Pancreas (tissue), 10 donors: Measurements from ENCODE around the gene C9orf85. TPM values are rescaled to one million over a fixed set of nuclear protein-coding genes. Genes with fewer than 3 reads are reported as not detected.
A peak's percentile ranks its signal among the peaks of the same experiment; 100 is the strongest.
"Not testable (repeated sequence)": the region's sequence is repeated elsewhere in the genome, so short reads cannot be mapped to it uniquely, and the experiment has no call there.

ENCODE experiments used
- ATAC-seq, 4 donors: fragments of 200-7000 bp; cut with Tn5 transposase; one replicate each; pipeline versions ENCODE4 v1.8.0 to v1.9.1; 2020; ENCODE audit warnings: mild to moderate bottlenecking in 4 of 4, moderate library complexity in 4 of 4
- DNase-seq, 6 donors: peaks; one replicate each; pipeline ENCODE4 v3.0.0-alpha.2; 2020
- FAIRE-seq: peaks from 2 replicates; lab custom pipeline; 2012; peaks lifted over from hg19 to GRCh38; lab: Jason Lieb, UNC
- H3K27ac ChIP-seq, 4 donors: fragments of 200-600 bp; sonication (generic); 1 replicate in 3 of 4; 2 replicates in 1 of 4; pipeline versions ENCODE4 v1.5.0 to v1.8.0; 2020
- H3K27me3 ChIP-seq, 4 donors: fragments of 200-600 bp; one replicate each; pipeline ENCODE4 v1.8.0; 2021
- H3K36me3 ChIP-seq, 3 donors: fragments of 200-600 bp; sonication (generic) in 1 of 3; one replicate each; pipeline versions ENCODE4 v1.5.0 to v1.8.0; 2020 to 2021
- H3K4me1 ChIP-seq, 3 donors: fragments of 200-600 bp; one replicate each; pipeline ENCODE4 v1.8.0; 2021
- H3K4me3 ChIP-seq, 4 donors: fragments of 200-600 bp; sonication (generic) in 2 of 4; one replicate each; pipeline versions ENCODE4 v1.5.0 to v1.8.0; 2020 to 2021
- H3K9me3 ChIP-seq, 4 donors: fragments of 200-600 bp; one replicate each; pipeline ENCODE4 v1.8.0; 2021
- CTCF ChIP-seq, 4 donors: fragments of 200-600 bp; sonication (generic) in 3 of 4; IDR thresholded peaks; one replicate each; pipeline versions ENCODE4 v1.5.0 to v1.8.0; 2021; ENCODE audit warnings: antibody characterized with exemption in 4 of 4
- WGBS, 2 donors: extraction: QIAGEN DNeasy Blood & Tissue Kit; methylation state at CpG; one replicate each; pipeline ENCODE4 v1.1.7; 2013; 5-methylcytosine and 5-hydroxymethylcytosine counted together
- intact Hi-C, 3 donors: fragments of 100-400 bp; cut with DNase I; formaldehyde crosslinking; loops; one replicate each; pipeline versions ENCODE4 v1.11.1 to v1.14.2; 2022
- polyA plus RNA-seq, 2 donors: library from polyadenylated mRNA; stranded (reverse); fragments of 200-250 nt; gene quantifications; one replicate each; pipeline ENCODE4 v1.2.3, GENCODE V29; 2013
- total RNA-seq, 6 donors: library from RNA; stranded (reverse); fragmentation: NEBNext Ultra II Directional in 4 of 6; extraction: Animal tissue kit (Norgen Biotek cat#: 25700) in 4 of 6; gene quantifications; one replicate each; pipeline versions ENCODE4 v1.2.1 to v1.2.4, GENCODE V29; 2021 to 2023
- donor health status: healthy with polysubstance abuse.
- donor health status: DM: no; HTN: no; CAD: no; lungs with moderate emphysema.
- donor health status: DM: no; HTN: no; CAD: no.
- donor health status: control.
- donor health status: control.
- donor health status: Bipolar disorder and iron deficiency.
- donor health status: DM: yes; HTN: yes; CAD: no.
- donor health status: DM: no; HTN: no; CAD: no.
- donor health status: DM: no; HTN: no; CAD: no.
- donor health status: DM: yes; HTN: yes; CAD: no.

The C9orf85 gene
- total and polyA plus RNA-seq, 8 donors = 3.9 to 10.0 (median 5.6) TPM

- FAIRE-seq = no peak
These were observed 25.7 kb downstream of the C9orf85 start for GRCh38 chr9:71937070-71937625.

GRCh38 chr9:71937898-71938297 lies 26.5 kb downstream of the C9orf85 start:
- H3K27ac ChIP-seq = no peak overlapping the region
- no peaks in the 10 kb centered on the region for H3K36me3 ChIP-seq
- no peak for DNase-seq
- WGBS, 2 donors = 80 to 90% methylated on average over 1 of the region's 1 CpG
- H3K9me3 ChIP-seq = no peaks in the 10 kb centered on the region
- no peak for TF ChIP-seq CTCF (IDR thresholded peaks at IDR 0.05)
- peak; percentile 39 for FAIRE-seq
- H3K27me3 ChIP-seq = no peaks in the 10 kb centered on the region
- H3K4me1 ChIP-seq = no peaks in the 10 kb centered on the region
- no peak for ATAC-seq
- intact Hi-C loops = no loop called here
- no peak overlapping the region for H3K4me3 ChIP-seq

More at GRCh38 chr9:71937070-71937625, 25.7 kb downstream of the C9orf85 start:
- no peaks in the 10 kb centered on the region for H3K9me3 ChIP-seq
- no peak for TF ChIP-seq CTCF (IDR thresholded peaks at IDR 0.05)
- intact Hi-C loops = no loop called here
- ATAC-seq = no peak
- H3K36me3 ChIP-seq = no peaks in the 10 kb centered on the region
- no peak overlapping the region for H3K4me3 ChIP-seq
- no peak overlapping the region for H3K27ac ChIP-seq
- no peaks in the 10 kb centered on the region for H3K4me1 ChIP-seq
- no peak for DNase-seq
- no peaks in the 10 kb centered on the region for H3K27me3 ChIP-seq
- 47 to 48% methylated on average over 4 of the region's 4 CpGs for WGBS, 2 donors

- no peak for TF ChIP-seq CTCF (IDR thresholded peaks at IDR 0.05)
- Histone ChIP-seq H3K27ac (no peak overlapping the region), H3K4me3 (no peak overlapping the region), H3K27me3 (no peaks in the 10 kb centered on the region), H3K36me3 (no peaks in the 10 kb centered on the region), H3K9me3 (no peaks in the 10 kb centered on the region), H3K4me1 (no peaks in the 10 kb centered on the region)
- DNase-seq (no peak), ATAC-seq (no peak), FAIRE-seq (no peak)
- intact Hi-C loops = no loop called here
- WGBS, 2 donors = 92 to 96% methylated on average over 2 of the region's 2 CpGs
These were observed 29.7 kb downstream of the C9orf85 start for GRCh38 chr9:71941060-71941568.

- H3K4me3 ChIP-seq = no peak overlapping the region
- no peaks in the 10 kb centered on the region for H3K4me1 ChIP-seq
- ATAC-seq (no peak), FAIRE-seq (no peak), DNase-seq (no peak)
- no peaks in the 10 kb centered on the region for H3K27me3 ChIP-seq
- intact Hi-C loops = no loop called here
- TF ChIP-seq CTCF (IDR thresholded peaks at IDR 0.05) = no peak
- H3K9me3 ChIP-seq = no peaks in the 10 kb centered on the region
- WGBS, 2 donors = 98 to 99% methylated on average over 2 of the region's 2 CpGs
- no peaks in the 10 kb centered on the region for H3K36me3 ChIP-seq
- H3K27ac ChIP-seq = no peak overlapping the region
These were observed 30.6 kb downstream of the C9orf85 start for GRCh38 chr9:71941998-71942567.

- DNase-seq (no peak), FAIRE-seq (no peak), ATAC-seq (peak in 1 of 4 donors; percentile 61)
- Histone ChIP-seq H3K27me3 (no peaks in the 10 kb centered on the region), H3K9me3 (no peaks in the 10 kb centered on the region), H3K4me1 (no peaks in the 10 kb centered on the region), H3K4me3 (no peak overlapping the region), H3K27ac (peak overlapping the region in 1 of 4 donors; percentile 2), H3K36me3 (no peaks in the 10 kb centered on the region)
- WGBS, 2 donors = 47 to 49% methylated on average over 2 of the region's 2 CpGs
- no peak for TF ChIP-seq CTCF (IDR thresholded peaks at IDR 0.05)
- intact Hi-C loops = no loop called here
These were observed 33.4 kb downstream of the C9orf85 start for GRCh38 chr9:71944754-71945375.

GRCh38 chr9:71954652-71955051 lies 43.2 kb downstream of the C9orf85 start:
- ATAC-seq, FAIRE-seq, DNase-seq, H3K27me3 ChIP-seq, H3K9me3 ChIP-seq, H3K36me3 ChIP-seq, H3K27ac ChIP-seq, H3K4me1 ChIP-seq, H3K4me3 ChIP-seq, intact Hi-C loops: not testable (repeated sequence)
- 84 to 86% methylated on average over 2 of the region's 2 CpGs for WGBS, 2 donors
